Endothelial cell of umbilical vein (primary cell): ENCODE measurements around the gene CAPNS1. TPM values are rescaled to one million over a fixed set of nuclear protein-coding genes. Genes with fewer than 3 reads are reported as not detected.

Source experiments
- BruUV-seq: library from RNA; stranded (reverse); fragments of 400-500 nt; replicated peaks from 2 replicates; lab custom pipeline; 2021; lab: Mats Ljungman, UMichigan
- CTCF ChIA-PET: fragments of 300-600, 350-600 bp; sonication (Branson Sonifier 250); formaldehyde crosslinking; loops from one replicate; lab custom pipeline; 2021; ENCODE audit warnings: antibody characterized with exemption, inconsistent platforms; lab: Charles Lee
- POLR2A ChIA-PET: fragments of 300-600, 350-600 bp; sonication (Branson Sonifier 250); formaldehyde crosslinking; loops from one replicate; lab custom pipeline; 2021; ENCODE audit warnings: antibody characterized with exemption, inconsistent platforms; lab: Charles Lee
- DNase-seq: peaks from one replicate; pipeline ENCODE4 v3.0.0-alpha.2; 2011; ENCODE audit warnings: low read depth, low spot score
- FAIRE-seq: peaks from 2 replicates; lab custom pipeline; 2011; peaks lifted over from hg19 to GRCh38; lab: Jason Lieb, UNC
- H2AFZ ChIP-seq: 2 replicates; pipeline ENCODE4 v1.6.0; 2012; ENCODE audit warnings: low read depth, low read length, control low read depth, inconsistent platforms
- H3K27ac ChIP-seq: 2 replicates; pipeline ENCODE4 v1.5.1; 2011; ENCODE audit warnings: low read depth, mild to moderate bottlenecking, control low read depth, low read length, moderate library complexity; ENCODE audit not compliant: insufficient read depth
- H3K27me3 ChIP-seq, 2 experiments: 2 replicates each; pipeline versions ENCODE4 v1.6.0 to v1.6.1; 2011; ENCODE audit warnings: low read length in 2 of 2, mixed read lengths in 1 of 2; ENCODE audit not compliant: control insufficient read depth in 2 of 2, insufficient read depth in 2 of 2
- H3K36me3 ChIP-seq, 2 experiments: 2 replicates in 1 of 2; 3 replicates in 1 of 2; pipeline ENCODE4 v1.5.1; 2011; ENCODE audit warnings: low read length in 2 of 2, mild to moderate bottlenecking in 1 of 2, moderate library complexity in 1 of 2; ENCODE audit not compliant: control insufficient read depth in 2 of 2, insufficient read depth in 2 of 2; ENCODE audit errors: extremely low read depth in 1 of 2
- H3K4me1 ChIP-seq: 3 replicates; pipeline ENCODE4 v1.5.1; 2011; ENCODE audit warnings: mild to moderate bottlenecking, low read length; ENCODE audit not compliant: control insufficient read depth, insufficient read depth; ENCODE audit errors: extremely low read depth
- H3K4me2 ChIP-seq: 2 replicates; pipeline ENCODE4 v1.6.1; 2011; ENCODE audit warnings: low read length, control low read depth, mixed read lengths; ENCODE audit not compliant: insufficient read depth
- H3K4me3 ChIP-seq, 3 experiments: fragments of 200-600 bp in 1 of 3; sonication (generic), shearing (Covaris generic) in 1 of 3; replicated peaks in 1 of 3; 2 replicates each; pipeline ENCODE4 v1.5.1; 2011 to 2016; ENCODE audit warnings: control low read depth in 3 of 3, low read length in 3 of 3, mild to moderate bottlenecking in 2 of 3, inconsistent platforms in 1 of 3, low read depth in 1 of 3, moderate library complexity in 1 of 3; ENCODE audit not compliant: insufficient read depth in 1 of 3
- H3K79me2 ChIP-seq: 2 replicates; pipeline ENCODE4 v1.6.0; 2012; ENCODE audit warnings: low read length, inconsistent platforms; ENCODE audit not compliant: control insufficient read depth, insufficient read depth
- H3K9ac ChIP-seq: replicated peaks from 2 replicates; pipeline ENCODE3; 2011; ENCODE audit warnings: low read length, control low read depth; ENCODE audit not compliant: insufficient read depth; ENCODE audit errors: extremely low read depth
- H3K9me1 ChIP-seq: replicated peaks from 3 replicates; pipeline ENCODE4 v1.6.0; 2011; ENCODE audit warnings: mild to moderate bottlenecking, low read length; ENCODE audit not compliant: control insufficient read depth, insufficient read depth; ENCODE audit errors: extremely low read depth
- H3K9me3 ChIP-seq: replicated peaks from 2 replicates; pipeline ENCODE4 v1.5.1; 2012; ENCODE audit warnings: low read length, inconsistent platforms; ENCODE audit not compliant: control insufficient read depth, insufficient read depth
- H4K20me1 ChIP-seq: replicated peaks from 2 replicates; pipeline ENCODE3; 2011; ENCODE audit warnings: mild to moderate bottlenecking, low read length; ENCODE audit not compliant: control insufficient read depth, insufficient read depth; ENCODE audit errors: extremely low read depth
- CTCF ChIP-seq, 2 donors: IDR thresholded peaks; 1 replicate in 1 of 2; 2 replicates in 1 of 2; pipeline ENCODE4 v1.5.1; 2011; ENCODE audit warnings: low read length in 2 of 2, mild to moderate bottlenecking in 2 of 2, moderate library complexity in 2 of 2, control low read depth in 1 of 2, inconsistent platforms in 1 of 2, low read depth in 1 of 2; ENCODE audit not compliant: insufficient read depth in 1 of 2; ENCODE audit errors: extremely low read depth in 1 of 2
- EZH2 ChIP-seq: IDR thresholded peaks from 2 replicates; pipeline ENCODE4 v1.6.1; 2012; ENCODE audit warnings: borderline replicate concordance, low read depth, mild to moderate bottlenecking, moderate library complexity, low read length, inconsistent platforms; ENCODE audit not compliant: severe bottlenecking
- FOS ChIP-seq: IDR thresholded peaks from 2 replicates; pipeline ENCODE4 v1.6.1; 2011; ENCODE audit warnings: mild to moderate bottlenecking, low read length, moderate library complexity, borderline replicate concordance; ENCODE audit not compliant: insufficient read depth
- GATA2 ChIP-seq: IDR thresholded peaks from 2 replicates; pipeline ENCODE4 v1.7.0; 2011; ENCODE audit warnings: low read depth, mild to moderate bottlenecking, moderate library complexity, mixed read lengths, low read length; ENCODE audit not compliant: insufficient read length, insufficient read depth
- JUN ChIP-seq: IDR thresholded peaks from 2 replicates; pipeline ENCODE4 v1.6.1; 2011; ENCODE audit warnings: borderline replicate concordance, low read depth; ENCODE audit not compliant: insufficient read length, insufficient read depth
- MAX ChIP-seq: IDR thresholded peaks from 2 replicates; pipeline ENCODE4 v1.6.1; 2011; ENCODE audit not compliant: insufficient read depth, insufficient read length
- MYC ChIP-seq: IDR thresholded peaks from one replicate; pipeline ENCODE4 v1.6.1; 2011; ENCODE audit warnings: mild to moderate bottlenecking, low read depth, low read length
- POLR2A ChIP-seq: IDR thresholded peaks from 2 replicates; pipeline ENCODE4 v1.6.1; 2012; ENCODE audit warnings: low read depth, mild to moderate bottlenecking, control low read depth, low read length
- POLR2AphosphoS5 ChIP-seq: IDR thresholded peaks from 2 replicates; pipeline ENCODE4 v1.6.1; 2012; ENCODE audit warnings: low read depth, mild to moderate bottlenecking, control low read depth, low read length, moderate library complexity; ENCODE audit not compliant: insufficient read depth
- dilution Hi-C: fragments of 300-500 bp; cut with MboI; formaldehyde crosslinking; loops from one replicate; pipeline ENCODE4 v1.15.0; 2019; ENCODE audit warnings: low sequenced_read_pairs; ENCODE audit not compliant: extremely low pct_ligation_motif_present
- intact Hi-C: fragments of 100-400 bp; cut with micrococcal nuclease; formaldehyde crosslinking; loops from one replicate; pipeline ENCODE4 v1.10.0; 2022
- polyA plus RNA-seq, 4 experiments: library from polyadenylated mRNA; depleted of rRNA in 3 of 4; stranded (reverse) in 3 of 4; unstranded in 1 of 4; fragments of >200 nt; gene quantifications; 2 replicates each; pipeline versions ENCODE4 v1.2.1 to v1.2.3, GENCODE V29; 2011 to 2012; ENCODE audit warnings: missing spikeins in 1 of 4
- total RNA-seq: library from RNA; stranded (reverse); gene quantifications from 2 replicates; pipeline ENCODE4 v1.2.3, GENCODE V29; 2021

Gene CAPNS1
- total and polyA plus RNA-seq, 2 donors (not counting 3 experiments of a cell fraction or from before 2014, with no cell fraction given) = 777 to 1,095 TPM

- no peak overlapping the region for H2AFZ ChIP-seq
- H3K9me3 ChIP-seq = no peaks in the 10 kb centered on the region
- DNase-seq (no peak), FAIRE-seq (no peak)
- intact Hi-C loops = no loop called here
- no peaks in the 10 kb centered on the region for H3K9me1 ChIP-seq
- H3K9ac ChIP-seq = no peak overlapping the region
- H4K20me1 ChIP-seq = no peaks in the 10 kb centered on the region
- no peaks in the 10 kb centered on the region for H3K4me1 ChIP-seq
- H3K4me3 ChIP-seq = no peak overlapping the region
- no TSS peak for BruUV-seq
- ChIA-PET POLR2A (no interaction called here), CTCF (no interaction called here)
- dilution Hi-C loops = no loop called here
- no peak overlapping the region for H3K4me2 ChIP-seq
- no peak for TF ChIP-seq CTCF (IDR thresholded peaks at IDR 0.05; ENCODE audit: extremely low read depth in 1 of 2, insufficient read depth in 1 of 2, low read depth in 1 of 2, low read length in 2 of 2)
- no peak for TF ChIP-seq EZH2
- TF ChIP-seq FOS = no peak
- TF ChIP-seq GATA2 = no peak
- TF ChIP-seq MYC = no peak
- no peak for TF ChIP-seq POLR2A
- no peak for TF ChIP-seq JUN
- no peak for TF ChIP-seq MAX
- no peak for TF ChIP-seq POLR2AphosphoS5
- H3K27ac ChIP-seq = no peak overlapping the region
- H3K36me3 ChIP-seq = peaks cover 0 to 4% of the 10 kb centered on the region in 2 experiments
- H3K79me2 ChIP-seq = no peaks in the 10 kb centered on the region
- no peaks in the 10 kb centered on the region for H3K27me3 ChIP-seq
Measured at GRCh38 chr19:36196249-36196648, 56.4 kb downstream of the CAPNS1 start.
